Measurements from ENCODE around the gene PCP4. TPM values are rescaled to one million over a fixed set of nuclear protein-coding genes. Genes with fewer than 3 reads are reported as not detected.

PCP4 gene
- total RNA-seq, 1 experiment from 2014 or later = 0.77 TPM

- Histone ChIP-seq H4K91ac (ENCODE audit: insufficient read length, low read depth, low read length) (no peak overlapping the region), H2BK15ac (ENCODE audit: low read depth, low read length) (no peak overlapping the region), H2AK5ac (ENCODE audit: insufficient read length, low read length) (no peak overlapping the region), H3K79me1 (ENCODE audit: insufficient read depth, low read depth, low read length, poor library complexity, severe bottlenecking) (no peaks in the 10 kb centered on the region), H3T11ph (ENCODE audit: low read length) (no peak overlapping the region), H3K23ac (ENCODE audit: insufficient read length, low read depth, low read length) (no peak overlapping the region), H3K4me1 (ENCODE audit: insufficient read depth, low read length) (no peaks in the 10 kb centered on the region), H2BK20ac (ENCODE audit: low read depth, low read length, poor library complexity, severe bottlenecking) (no peak overlapping the region), H3K9ac (ENCODE audit: extremely low read depth, insufficient read length, low read length) (no peak overlapping the region), H3K14ac (ENCODE audit: insufficient read depth, low read length) (no peak overlapping the region), H2BK120ac (ENCODE audit: low read depth, low read length, poor library complexity, severe bottlenecking) (no peak overlapping the region), H4K5ac (ENCODE audit: insufficient read length, low read depth, low read length) (no peak overlapping the region), H3K56ac (ENCODE audit: insufficient read length, low read depth, low read length) (no peak overlapping the region), H3K79me2 (ENCODE audit: insufficient read depth, low read length) (no peaks in the 10 kb centered on the region), H3K4ac (ENCODE audit: low read depth, low read length) (no peak overlapping the region), H4K8ac (replicated peaks; ENCODE audit: insufficient read length, low read depth, low read length) (no peak overlapping the region), H2AFZ (ENCODE audit: low read length) (no peak overlapping the region), H3K27me3 (ENCODE audit: insufficient read depth, low read length) (no peaks in the 10 kb centered on the region), H3K27ac (ENCODE audit: insufficient read length, low read depth, low read length) (no peak overlapping the region), H3K4me2 (ENCODE audit: insufficient read depth, insufficient read length, low read length) (no peak overlapping the region), H2BK12ac (ENCODE audit: insufficient read length, low read depth, low read length) (no peak overlapping the region), H3K18ac (ENCODE audit: insufficient read length, low read depth, low read length) (no peak overlapping the region), H2BK5ac (ENCODE audit: insufficient read length, low read length) (no peak overlapping the region), H3K9me3 (ENCODE audit: control insufficient read depth, low read depth, low read length) (no peaks in the 10 kb centered on the region), H3K23me2 (ENCODE audit: insufficient read length, low read depth, low read length, poor library complexity, severe bottlenecking) (no peaks in the 10 kb centered on the region), H4K20me1 (ENCODE audit: control insufficient read depth, insufficient read depth, insufficient read length) (no peaks in the 10 kb centered on the region)
- no peak for TF ChIP-seq CTCF (conservative IDR thresholded peaks at IDR 0.05)
- H3K4me3 Mint-ChIP-seq = no peak overlapping the region
- H3K27me3 Mint-ChIP-seq (ENCODE audit: low read depth) = no peaks in the 10 kb centered on the region
- peaks cover 19 to 21% of the 10 kb centered on the region in 2 experiments for H3K9me3 Mint-ChIP-seq
- H3K27ac Mint-ChIP-seq = no peak overlapping the region
- DNase-seq = no peak
- peaks cover 6 to 21% (median 11%) of the 10 kb centered on the region in 3 experiments; a peak in 6 of 7 replicates for H3K36me3 Mint-ChIP-seq (ENCODE audit: insufficient read depth in 1 of 3, low read depth in 3 of 3)
- no CpG with 5 or more reads among the region's 2 CpGs for WGBS (ENCODE audit: extremely low coverage, insufficient read length, low lambda C conversion rate)
- H3K4me1 Mint-ChIP-seq = 0 out of 4 replicates have a peak, but pooled peaks cover 0 to 6% of the 10 kb centered on the region in 2 experiments
Measured at GRCh38 chr21:39958731-39959130, 91.5 kb downstream of the PCP4 start.

All from H9 (cell line).